Measurements from ENCODE around the gene CSAG2.

CSAG2 gene

DNA sequence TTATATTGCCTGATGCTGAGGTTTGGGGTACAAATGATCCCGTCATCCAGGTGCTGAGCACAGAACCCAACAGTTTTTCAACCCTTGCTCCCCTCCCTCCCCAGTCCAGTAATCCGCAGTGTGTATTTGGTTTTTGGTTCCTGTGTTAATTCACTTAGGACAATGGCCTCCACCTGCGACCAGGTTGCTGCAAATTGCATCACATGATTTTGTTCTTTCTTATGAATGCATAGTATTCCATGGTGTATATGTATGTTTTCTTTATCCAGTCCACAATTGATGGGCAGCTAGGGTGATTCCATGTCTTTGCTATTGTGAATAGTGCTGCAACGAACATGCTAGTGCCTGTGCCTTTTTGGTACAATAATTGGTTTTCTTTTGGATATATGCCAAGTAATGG lies 46.0 kb downstream of the CSAG2 start:
- DNase-seq (ENCODE audit: low read depth, low spot score) = no peak

- DNase-seq (ENCODE audit: low read depth, low spot score) = no peak
These were observed 50.8 kb downstream of the CSAG2 start for GRCh38 chrX:152658302-152658701.

Measured in iPS DF 19.7 (cell line).